HG03432 (cell line): ENCODE data around the gene CAMK2A.

Experiments used
- ATAC-seq: cut with Tn5 transposase; IDR thresholded peaks from one replicate; pipeline ENCODE4 v1.9.1; 2021; ENCODE audit warnings: mild to moderate bottlenecking, moderate library complexity; ENCODE audit not compliant: unreplicated experiment

CAMK2A gene

DNA sequence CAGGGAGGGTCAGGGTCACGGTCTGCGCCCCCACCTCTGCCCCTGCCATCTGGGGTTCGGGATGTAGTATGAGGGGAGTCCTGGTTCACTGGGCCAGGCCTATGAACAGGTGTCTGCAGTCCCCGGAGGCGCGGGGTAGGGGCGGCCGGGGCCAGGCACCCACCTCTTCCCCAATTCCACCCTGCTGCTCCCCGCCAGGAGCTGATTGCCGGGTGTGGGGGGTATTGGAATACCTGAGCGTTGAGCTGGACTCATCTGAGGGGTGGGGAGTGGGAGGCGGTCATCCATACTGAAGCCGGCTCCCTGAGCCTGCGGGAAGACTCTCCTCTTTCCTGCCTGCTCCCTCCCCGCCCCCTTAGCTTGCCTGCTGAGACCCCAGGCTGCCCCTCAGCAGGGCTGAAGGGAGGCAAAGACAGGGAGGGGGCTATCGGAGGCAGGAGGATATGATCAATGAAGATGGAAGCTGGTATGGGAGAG, 99.0 kb downstream of the CAMK2A start:
- ATAC-seq: no peak

DNA sequence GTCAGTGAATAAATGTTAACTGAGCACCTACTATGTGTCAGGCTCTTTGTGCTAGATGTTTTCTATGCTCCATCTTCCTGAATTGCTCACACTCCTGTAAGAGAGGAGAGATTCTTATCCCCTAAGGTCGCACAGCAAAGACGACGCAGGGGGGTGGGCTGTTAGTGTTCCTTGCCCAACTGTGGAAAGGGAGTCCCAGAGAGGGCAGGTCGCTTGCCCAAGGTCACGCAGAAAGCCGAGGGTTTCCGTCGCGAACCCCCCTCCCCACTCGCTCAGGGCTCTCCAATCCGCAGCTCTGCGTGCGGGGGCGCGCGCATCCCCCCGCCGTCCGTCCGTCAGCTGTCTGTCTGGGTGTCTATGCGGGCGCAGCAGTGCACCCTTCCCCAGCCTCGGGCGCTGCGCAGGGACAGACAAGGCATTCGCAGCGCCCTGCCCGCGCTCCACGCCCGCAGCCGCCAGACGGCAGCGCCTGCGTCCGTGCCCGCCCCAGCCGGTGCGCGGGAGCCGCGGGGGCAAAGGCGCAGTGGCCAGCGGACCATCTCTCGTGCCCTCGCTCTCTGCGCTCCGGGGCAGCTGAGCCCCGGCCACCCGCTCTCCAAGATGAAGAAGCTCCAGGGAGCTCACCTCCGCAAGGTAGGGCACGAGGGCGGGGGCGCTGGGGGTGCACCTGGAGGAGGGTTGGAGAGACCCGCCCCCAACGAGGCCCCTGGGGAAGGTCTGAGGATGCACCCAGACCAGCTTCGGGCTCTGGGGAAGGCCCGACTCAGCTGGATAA, 99.7 kb downstream of the CAMK2A start, which contains the start of gene SLC6A7:
Gene SLC6A7, plus strand, starts transcription at position 335 of the 775 bp plus-strand sequence. Its CDS starts 266 bp downstream, at position 601.
- no peak for ATAC-seq

DNA sequence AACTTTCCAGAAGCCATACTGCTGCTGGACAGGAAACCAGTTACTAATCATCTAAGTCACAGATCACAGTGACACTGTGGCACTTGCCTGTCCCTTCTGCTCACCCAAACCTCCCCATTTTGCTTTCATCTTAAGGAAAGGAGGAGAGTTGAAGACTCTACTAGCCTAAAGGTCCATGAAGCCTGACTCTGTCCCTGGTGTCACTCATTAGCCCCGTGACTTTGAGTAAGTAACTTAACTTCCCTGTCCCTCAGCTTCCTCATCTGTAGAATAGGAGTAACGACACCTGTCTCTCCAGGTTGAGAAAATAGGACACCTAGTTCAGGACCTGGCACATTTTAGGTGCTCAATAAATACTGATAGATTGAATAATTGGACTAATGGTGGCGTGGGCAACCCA, 100.2 kb downstream of the CAMK2A start:
- no peak for ATAC-seq

- no peak for ATAC-seq
These were observed 101.3 kb downstream of the CAMK2A start for GRCh38 chr5:150188146-150188842.

DNA sequence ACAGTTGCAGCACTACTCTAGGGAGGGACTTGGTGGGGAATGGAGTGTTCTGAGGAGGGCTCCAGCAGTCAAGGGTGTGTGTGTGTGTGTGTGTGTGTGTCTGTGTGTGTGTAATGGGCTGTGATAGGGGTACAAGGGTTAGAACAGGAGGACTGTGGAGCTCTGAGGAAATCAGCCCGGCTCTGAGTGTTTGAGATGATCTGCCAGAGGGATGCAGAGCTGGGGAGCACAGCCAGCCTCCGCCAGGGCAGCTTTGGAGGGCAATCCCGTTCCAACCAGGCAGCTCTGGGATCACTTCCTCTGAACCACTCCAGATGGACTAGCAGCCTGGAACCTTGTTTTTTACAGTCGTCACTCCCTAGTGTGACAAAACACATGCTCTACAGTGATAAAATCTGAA, 102.7 kb downstream of the CAMK2A start:
- ATAC-seq: no peak

DNA sequence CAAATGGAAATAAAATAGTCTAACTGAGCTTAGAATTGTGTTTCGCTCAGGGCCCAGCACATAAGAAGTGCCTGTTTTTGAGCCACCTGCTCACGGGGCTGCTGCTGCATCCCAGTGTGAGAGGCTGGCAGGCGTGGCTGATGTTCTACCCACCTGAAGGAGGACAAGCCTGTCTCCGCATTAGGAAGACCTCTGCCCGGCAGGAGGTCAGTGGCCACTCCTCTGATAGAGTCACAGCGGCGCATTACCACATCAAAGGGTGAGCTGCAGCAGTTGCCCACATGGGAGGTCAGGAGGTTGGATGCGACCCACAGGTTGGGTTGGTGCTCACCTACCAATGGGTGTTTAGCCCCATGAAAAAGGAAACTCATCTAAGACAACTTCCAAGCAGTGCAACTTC, 103.4 kb downstream of the CAMK2A start:
- ATAC-seq: no peak

GRCh38 chr5:150184990-150185912, 104.3 kb downstream of the CAMK2A start:
- ATAC-seq: no peak

DNA sequence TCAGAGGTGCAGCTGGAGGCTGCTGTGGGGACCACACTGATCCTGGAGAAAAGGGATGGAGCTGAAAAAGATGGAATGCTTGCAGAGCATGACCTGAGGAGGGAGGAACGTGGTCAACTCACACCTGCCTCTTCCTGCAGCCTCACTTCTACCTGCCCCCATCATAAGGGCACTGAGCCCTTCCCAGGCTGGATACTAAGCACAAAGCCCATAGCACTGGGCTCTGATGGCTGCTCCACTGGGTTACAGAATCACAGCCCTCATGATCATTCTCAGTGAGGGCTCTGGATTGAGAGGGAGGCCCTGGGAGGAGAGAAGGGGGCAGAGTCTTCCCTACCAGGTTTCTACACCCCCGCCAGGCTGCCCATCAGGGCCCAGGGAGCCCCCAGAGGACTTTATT, 105.6 kb downstream of the CAMK2A start:
- no peak for ATAC-seq

DNA sequence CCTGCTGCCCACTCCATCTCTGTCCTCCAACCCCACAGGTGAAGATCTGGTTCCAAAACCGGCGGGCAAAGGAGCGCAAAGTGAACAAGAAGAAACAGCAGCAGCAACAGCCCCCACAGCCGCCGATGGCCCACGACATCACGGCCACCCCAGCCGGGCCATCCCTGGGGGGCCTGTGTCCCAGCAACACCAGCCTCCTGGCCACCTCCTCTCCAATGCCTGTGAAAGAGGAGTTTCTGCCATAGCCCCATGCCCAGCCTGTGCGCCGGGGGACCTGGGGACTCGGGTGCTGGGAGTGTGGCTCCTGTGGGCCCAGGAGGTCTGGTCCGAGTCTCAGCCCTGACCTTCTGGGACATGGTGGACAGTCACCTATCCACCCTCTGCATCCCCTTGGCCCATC, 106.1 kb downstream of the CAMK2A start:
- ATAC-seq: no peak

GRCh38 chr5:150182774-150183173, 106.8 kb downstream of the CAMK2A start:
- no peak for ATAC-seq

- no peak for ATAC-seq
These were observed 107.6 kb downstream of the CAMK2A start for GRCh38 chr5:150181766-150182545.

DNA sequence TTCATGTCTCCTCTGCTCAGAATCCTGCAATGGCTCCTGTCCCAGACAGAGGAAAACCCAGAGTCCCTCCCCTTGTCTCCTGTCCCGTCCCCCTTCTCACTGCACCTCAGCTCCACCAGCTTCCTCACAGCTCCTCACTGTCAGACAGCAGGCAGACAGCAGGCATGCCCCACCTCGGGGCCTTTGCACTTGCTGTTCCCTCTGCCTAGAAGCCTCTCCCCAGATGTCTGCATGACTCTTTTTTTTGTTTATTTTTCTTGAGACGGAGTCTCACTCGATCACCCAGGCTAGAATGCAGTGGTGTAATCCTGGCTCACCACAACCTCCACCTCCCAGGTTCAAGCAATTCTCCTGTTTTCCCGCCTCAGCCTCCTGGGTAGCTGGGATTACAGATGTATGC, 108.5 kb downstream of the CAMK2A start:
- ATAC-seq: no peak

DNA sequence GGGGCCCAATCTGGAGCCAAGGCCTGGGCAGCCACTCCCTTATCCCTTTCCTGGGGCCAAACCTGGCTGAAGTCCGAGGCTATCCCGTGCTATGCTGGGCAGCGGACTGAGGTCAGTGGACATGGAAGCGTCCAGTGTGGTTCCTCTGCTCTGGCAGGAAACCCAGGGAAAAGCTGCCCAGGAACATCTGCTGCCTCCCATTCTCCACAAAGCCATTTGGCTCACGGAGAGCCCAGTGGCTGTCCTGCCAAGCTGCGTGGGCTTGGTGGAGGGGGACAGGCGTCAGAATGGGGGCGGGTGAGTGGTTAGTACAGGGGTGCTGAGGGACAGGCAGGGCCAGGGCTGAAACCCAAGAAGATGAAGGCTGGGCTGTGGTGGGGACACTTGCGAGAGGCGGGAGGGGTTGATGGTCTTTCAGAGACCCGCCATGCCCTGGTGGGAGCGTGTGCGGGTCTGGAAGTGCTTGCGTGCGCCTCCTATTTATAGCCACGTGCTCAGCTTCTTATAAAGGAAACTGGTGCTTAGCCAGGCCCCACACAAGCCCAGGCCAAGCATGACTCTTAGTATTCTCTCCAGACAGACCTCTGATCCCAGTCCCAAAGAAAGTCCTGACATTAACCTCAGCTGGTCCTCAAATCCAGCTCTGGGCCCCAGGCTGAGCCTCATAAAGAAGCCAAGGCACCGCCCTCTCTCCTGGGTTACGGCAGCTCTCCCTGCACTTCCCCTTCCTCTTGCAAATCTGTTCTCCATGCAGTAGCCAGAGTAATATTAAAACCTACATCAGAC, 109.1 kb downstream of the CAMK2A start:
- ATAC-seq: no peak

GRCh38 chr5:150179019-150179620, 110.5 kb downstream of the CAMK2A start:
- ATAC-seq: no peak

DNA sequence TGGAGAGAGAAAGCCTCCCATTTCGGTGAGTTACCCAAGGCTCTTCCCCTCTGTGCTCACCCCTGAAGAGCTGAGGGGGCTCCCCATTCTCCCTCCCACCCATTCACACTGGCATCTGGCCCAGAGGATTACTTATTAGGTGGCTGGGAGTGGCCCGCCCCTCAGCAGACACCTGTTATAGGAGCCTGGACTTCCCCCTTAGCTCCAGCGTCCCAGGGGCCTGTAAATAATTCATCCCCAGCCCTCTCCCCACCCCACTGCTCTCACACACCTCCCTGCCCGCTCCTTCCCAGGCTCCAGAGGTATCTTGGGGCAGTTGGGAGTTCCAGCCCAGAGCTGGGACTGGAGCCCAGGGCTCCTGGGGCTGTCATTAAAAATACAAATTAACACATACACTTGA, 111.3 kb downstream of the CAMK2A start:
- ATAC-seq: peak; percentile 63

DNA sequence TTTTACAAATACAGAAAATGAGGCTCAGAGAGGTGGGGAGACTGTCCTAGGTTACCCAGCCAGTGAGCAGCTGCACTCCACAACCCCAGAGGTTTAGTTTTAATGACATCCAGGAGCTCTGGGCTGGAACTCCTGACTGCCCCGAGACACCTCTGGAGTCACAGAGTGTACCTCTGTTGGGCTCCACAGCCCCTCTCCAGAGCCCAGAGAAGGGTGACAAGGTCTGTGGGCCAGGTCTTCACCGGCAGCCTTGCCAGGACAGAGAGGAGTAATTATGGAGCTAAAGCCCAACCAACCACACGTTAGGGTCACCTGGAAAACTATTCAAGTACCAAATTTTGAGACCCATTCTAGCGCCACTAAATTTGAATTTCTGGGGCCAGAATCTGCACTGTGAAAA, 111.9 kb downstream of the CAMK2A start:
- no peak for ATAC-seq

DNA sequence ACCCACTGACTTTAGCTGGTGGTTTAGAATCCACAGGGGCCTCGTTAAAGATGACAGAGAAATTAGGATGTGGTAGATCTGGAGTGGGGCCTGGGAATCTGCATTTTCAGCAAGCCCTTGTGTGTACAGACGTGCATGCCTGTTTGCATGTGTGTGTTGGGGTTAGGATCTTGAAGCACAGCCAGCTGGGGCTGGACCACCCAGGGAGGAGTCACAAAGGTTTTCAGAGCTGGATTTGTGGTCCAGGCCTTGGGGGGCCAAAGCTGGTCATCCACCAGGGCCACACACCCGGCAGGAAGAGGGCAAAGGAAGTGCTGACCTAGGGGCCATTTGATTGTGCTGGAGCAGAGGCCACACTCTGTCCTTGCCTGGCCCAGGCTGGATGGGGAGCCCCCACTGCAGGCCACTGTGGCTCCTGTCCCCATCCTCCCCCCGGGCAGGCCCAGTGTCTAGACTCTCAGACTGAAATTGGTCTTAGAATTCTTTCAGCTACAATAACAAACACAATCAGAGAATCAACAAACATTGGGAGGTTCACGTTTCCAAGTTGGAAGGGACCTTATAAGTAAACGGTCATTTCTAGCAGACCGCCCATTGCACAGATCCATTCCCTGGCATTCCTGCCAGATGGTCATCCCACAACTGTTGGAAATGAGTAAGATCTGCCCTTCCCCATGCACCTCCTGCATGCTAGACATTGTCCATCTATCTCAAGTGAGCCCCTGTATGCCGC, 112.7 kb downstream of the CAMK2A start:
- ATAC-seq: no peak

DNA sequence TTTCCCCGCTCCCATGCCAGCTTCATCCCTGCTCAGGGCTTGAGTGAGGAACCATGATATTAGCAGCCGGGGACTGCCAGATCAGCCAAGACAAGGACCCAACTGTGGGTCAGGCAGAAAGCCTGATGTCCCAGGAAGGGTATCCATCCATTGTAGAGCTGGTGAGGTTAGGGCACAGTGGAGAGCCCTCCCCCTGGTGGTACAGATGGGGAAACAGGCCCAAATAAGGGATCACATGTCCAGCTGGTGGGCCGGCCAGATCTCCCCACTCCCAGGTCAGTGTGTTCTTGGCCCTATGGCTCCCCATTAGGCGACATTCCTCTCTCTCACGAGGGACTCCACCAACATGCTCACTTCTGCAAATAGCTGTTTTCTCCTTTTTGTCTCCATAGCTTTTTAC, 114.0 kb downstream of the CAMK2A start:
- peak; percentile 42 for ATAC-seq

GRCh38 chr5:150175076-150175475, 114.5 kb downstream of the CAMK2A start:
- ATAC-seq: no peak
